IMR-90 (cell line): ENCODE results near the gene MEGF10.

Experiments used
- BHLHE40 ChIP-seq: fragments of 150-350 bp; IDR thresholded peaks from 2 replicates; pipeline ENCODE4 v1.6.1; 2016; ENCODE audit warnings: mild to moderate bottlenecking, low read depth, low read length
- CEBPB ChIP-seq: IDR thresholded peaks from 2 replicates; pipeline ENCODE4 v1.6.1; 2012; ENCODE audit warnings: low read depth, low read length, improper control_type of control experiment
- CTCF ChIP-seq: conservative IDR thresholded peaks from 2 replicates; pipeline ENCODE4 v1.5.1; 2012; ENCODE audit warnings: mild to moderate bottlenecking, low read depth, low read length, improper control_type of control experiment
- FOS ChIP-seq: fragments of 150-350 bp; IDR thresholded peaks from 2 replicates; pipeline ENCODE4 v1.6.1; 2016; ENCODE audit warnings: low read depth, low read length
- MAFK ChIP-seq: IDR thresholded peaks from 2 replicates; pipeline ENCODE4 v1.6.1; 2012; ENCODE audit warnings: low read depth, low read length, improper control_type of control experiment
- MAZ ChIP-seq: IDR thresholded peaks from 2 replicates; pipeline ENCODE4 v1.6.1; 2012; ENCODE audit warnings: low read depth, mild to moderate bottlenecking, low read length, improper control_type of control experiment, moderate library complexity, borderline replicate concordance
- MXI1 ChIP-seq: IDR thresholded peaks from 2 replicates; pipeline ENCODE4 v1.6.1; 2012; ENCODE audit warnings: low read depth, mild to moderate bottlenecking, low read length, moderate library complexity, borderline replicate concordance
- NFE2L2 ChIP-seq: fragments of 150-350 bp; IDR thresholded peaks from 2 replicates; pipeline ENCODE4 v1.6.1; 2016; ENCODE audit warnings: low read depth, mild to moderate bottlenecking, low read length
- POLR2A ChIP-seq: IDR thresholded peaks from 2 replicates; pipeline ENCODE4 v1.6.1; 2012; ENCODE audit warnings: mild to moderate bottlenecking, low read depth, low read length
- RCOR1 ChIP-seq: IDR thresholded peaks from 2 replicates; pipeline ENCODE4 v1.6.1; 2012; ENCODE audit warnings: mild to moderate bottlenecking, low read length, improper control_type of control experiment; ENCODE audit not compliant: insufficient replicate concordance
- RFX5 ChIP-seq: IDR thresholded peaks from 2 replicates; pipeline ENCODE4 v1.8.0; 2012; ENCODE audit warnings: low read depth, mild to moderate bottlenecking, low read length, moderate library complexity
- SMC3 ChIP-seq: fragments of 150-350 bp; IDR thresholded peaks from 2 replicates; pipeline ENCODE4 v1.6.1; 2016; ENCODE audit warnings: low read depth, mild to moderate bottlenecking, antibody characterized with exemption, low read length, moderate library complexity
- USF2 ChIP-seq: fragments of 150-350 bp; IDR thresholded peaks from 2 replicates; pipeline ENCODE4 v1.6.1; 2017; ENCODE audit warnings: mild to moderate bottlenecking, antibody characterized with exemption, low read length, low read depth
- TF ChIP-seq, protein P1 (sequence below): fragments of 150-350 bp; IDR thresholded peaks from 2 replicates; pipeline ENCODE4 v1.6.1; 2016; ENCODE audit warnings: low read depth, mild to moderate bottlenecking, low read length, moderate library complexity, borderline replicate concordance

GRCh38 chr5:127288676-127289075, 1.9 kb upstream of the MEGF10 start:
- TF ChIP-seq CTCF (no peak), SMC3 (no peak), NFE2L2 (no peak), POLR2A (no peak), CEBPB (no peak), RCOR1 (no peak), MXI1 (no peak), FOS (no peak), MAFK (no peak), RFX5 (no peak), USF2 (no peak), BHLHE40 (no peak), MAZ (no peak)
- TF ChIP-seq, protein P1, sequence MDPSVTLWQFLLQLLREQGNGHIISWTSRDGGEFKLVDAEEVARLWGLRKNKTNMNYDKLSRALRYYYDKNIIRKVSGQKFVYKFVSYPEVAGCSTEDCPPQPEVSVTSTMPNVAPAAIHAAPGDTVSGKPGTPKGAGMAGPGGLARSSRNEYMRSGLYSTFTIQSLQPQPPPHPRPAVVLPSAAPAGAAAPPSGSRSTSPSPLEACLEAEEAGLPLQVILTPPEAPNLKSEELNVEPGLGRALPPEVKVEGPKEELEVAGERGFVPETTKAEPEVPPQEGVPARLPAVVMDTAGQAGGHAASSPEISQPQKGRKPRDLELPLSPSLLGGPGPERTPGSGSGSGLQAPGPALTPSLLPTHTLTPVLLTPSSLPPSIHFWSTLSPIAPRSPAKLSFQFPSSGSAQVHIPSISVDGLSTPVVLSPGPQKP: no peak
